CD14-positive monocyte (primary cell): ENCODE results near the gene ZNF524. TPM values are rescaled to one million over a fixed set of nuclear protein-coding genes. Genes with fewer than 3 reads are reported as not detected.

Source experiments
- DNase-seq, 3 donors: peaks; one replicate each; pipeline ENCODE4 v3.0.0-alpha.2; 2011 to 2022
- H2AFZ ChIP-seq: 2 replicates; pipeline ENCODE4 v1.6.0; 2012; ENCODE audit warnings: mild to moderate bottlenecking, low read depth, low read length, inconsistent platforms; ENCODE audit not compliant: insufficient read depth, poor library complexity, severe bottlenecking
- H3K27ac ChIP-seq, 2 donors: 1 replicate in 1 of 2; 2 replicates in 1 of 2; pipeline ENCODE4 v1.5.1; 2012 to 2013; ENCODE audit warnings: low read length in 2 of 2, control low read depth in 1 of 2, inconsistent platforms in 1 of 2, low read depth in 1 of 2, mild to moderate bottlenecking in 1 of 2
- H3K27me3 ChIP-seq, 2 donors: one replicate each; pipeline versions ENCODE4 v1.6.0 to v1.6.1; 2011 to 2013; ENCODE audit warnings: low read length in 2 of 2; ENCODE audit not compliant: control insufficient read depth in 2 of 2, insufficient read depth in 2 of 2
- H3K36me3 ChIP-seq, 2 donors: replicated peaks in 1 of 2; 1 replicate in 1 of 2; 2 replicates in 1 of 2; pipeline versions ENCODE4 v1.5.1 to v1.6.1; 2012 to 2013; ENCODE audit warnings: low read length in 2 of 2, control low read depth in 1 of 2, inconsistent platforms in 1 of 2, mild to moderate bottlenecking in 1 of 2; ENCODE audit not compliant: insufficient read depth in 2 of 2, control insufficient read depth in 1 of 2
- H3K4me1 ChIP-seq, 2 donors: 1 replicate in 1 of 2; 2 replicates in 1 of 2; pipeline versions ENCODE4 v1.5.1 to v1.6.1; 2012 to 2013; ENCODE audit warnings: low read length in 2 of 2, control low read depth in 1 of 2, inconsistent platforms in 1 of 2, mild to moderate bottlenecking in 1 of 2, moderate library complexity in 1 of 2; ENCODE audit not compliant: insufficient read depth in 2 of 2, control insufficient read depth in 1 of 2
- H3K4me2 ChIP-seq: replicated peaks from 2 replicates; pipeline ENCODE3; 2012; ENCODE audit warnings: low read length, moderate library complexity, mild to moderate bottlenecking; ENCODE audit not compliant: poor library complexity, severe bottlenecking; ENCODE audit errors: extremely low read depth
- H3K4me3 ChIP-seq, 3 experiments: fragments of 200-600 bp in 1 of 3; sonication (generic) in 1 of 3; replicated peaks in 1 of 3; 1 replicate in 2 of 3; 2 replicates in 1 of 3; pipeline ENCODE4 v1.5.1; 2011 to 2013; ENCODE audit warnings: low read length in 3 of 3, mild to moderate bottlenecking in 3 of 3, control low read depth in 2 of 3, low read depth in 2 of 3, inconsistent platforms in 1 of 3, moderate library complexity in 1 of 3
- H3K79me2 ChIP-seq: 2 replicates; pipeline ENCODE4 v1.6.0; 2012; ENCODE audit warnings: mild to moderate bottlenecking, control low read depth, inconsistent platforms, low read length, moderate library complexity; ENCODE audit not compliant: insufficient read depth
- H3K9ac ChIP-seq: 2 replicates; pipeline ENCODE4 v1.6.0; 2017; ENCODE audit warnings: low read length, mild to moderate bottlenecking; ENCODE audit not compliant: insufficient read depth, poor library complexity, severe bottlenecking
- H3K9me3 ChIP-seq, 2 donors: replicated peaks in 1 of 2; 1 replicate in 1 of 2; 2 replicates in 1 of 2; pipeline versions ENCODE4 v1.5.1 to v1.6.1; 2012 to 2013; ENCODE audit warnings: low read length in 2 of 2, control low read depth in 1 of 2; ENCODE audit not compliant: control insufficient read depth in 1 of 2, insufficient read depth in 1 of 2
- H4K20me1 ChIP-seq: 2 replicates; pipeline ENCODE4 v1.6.0; 2012; ENCODE audit warnings: mild to moderate bottlenecking, low read length, control low read depth, moderate library complexity; ENCODE audit not compliant: insufficient read depth
- H3K27ac Mint-ChIP-seq, 7 donors: one replicate each; pipeline ENCODE4 v1.8.0; 2020; ENCODE audit warnings: mild to moderate bottlenecking in 7 of 7, mixed read lengths in 7 of 7, moderate library complexity in 6 of 7, inconsistent platforms in 2 of 7
- H3K27me3 Mint-ChIP-seq, 3 donors: one replicate each; pipeline ENCODE4 v1.8.0; 2021 to 2022; ENCODE audit warnings: low read depth in 3 of 3, mild to moderate bottlenecking in 3 of 3, mixed read lengths in 3 of 3, moderate library complexity in 3 of 3, inconsistent platforms in 1 of 3
- H3K36me3 Mint-ChIP-seq, 2 donors: one replicate each; pipeline ENCODE4 v1.8.0; 2020; ENCODE audit warnings: mixed read lengths in 2 of 2, inconsistent platforms in 1 of 2, mild to moderate bottlenecking in 1 of 2
- H3K4me1 Mint-ChIP-seq: one replicate; pipeline ENCODE4 v1.8.0; 2020; ENCODE audit warnings: mild to moderate bottlenecking, mixed read lengths
- H3K4me3 Mint-ChIP-seq, 2 donors: one replicate each; pipeline ENCODE4 v1.8.0; 2020; ENCODE audit warnings: mild to moderate bottlenecking in 2 of 2, mixed read lengths in 2 of 2, moderate library complexity in 1 of 2
- H3K9me3 Mint-ChIP-seq, 7 donors: one replicate each; pipeline ENCODE4 v1.8.0; 2020 to 2022; ENCODE audit warnings: mixed read lengths in 7 of 7, mild to moderate bottlenecking in 6 of 7, moderate library complexity in 6 of 7, inconsistent platforms in 2 of 7
- CTCF ChIP-seq: fragments of 200-600 bp; IDR thresholded peaks from one replicate; pipeline ENCODE4 v1.8.0; 2022; ENCODE audit warnings: antibody characterized with exemption, mild to moderate bottlenecking
- WGBS: methylation state at CpG from one replicate; pipeline ENCODE4 v1.1.5; 2013; ENCODE audit warnings: missing lambda C conversion rate; ENCODE audit not compliant: insufficient coverage; 5-methylcytosine and 5-hydroxymethylcytosine counted together
- intact Hi-C, 2 donors: fragments of 100-400 bp; cut with micrococcal nuclease; formaldehyde crosslinking; loops; one replicate each; pipeline versions ENCODE4 v1.15.0 to v1.15.1; 2023
- polyA plus RNA-seq, 3 donors: library from polyadenylated mRNA; depleted of rRNA in 1 of 3; unstranded in 2 of 3; stranded (reverse) in 1 of 3; fragments of 300-500 nt in 2 of 3; fragments of >200 nt in 1 of 3; fragmentation: Illumina TruSeq in 2 of 3; gene quantifications; 1 replicate in 2 of 3; 2 replicates in 1 of 3; pipeline ENCODE4 v1.2.3, GENCODE V29; 2012 to 2021

Gene ZNF524
- polyA plus RNA-seq, 3 donors = 27.9 to 45.7 (median 41.8) TPM

GRCh38 chr19:55645512-55645881, 45.4 kb downstream of the ZNF524 start:
- peaks cover 57% of the 10 kb centered on the region for H3K4me1 Mint-ChIP-seq
- H3K4me1 ChIP-seq = peaks cover 56 to 65% of the 10 kb centered on the region in 2 donors

More at GRCh38 chr19:55645512-55645881, 45.4 kb downstream of the ZNF524 start:
- no peak for TF ChIP-seq CTCF
- DNase-seq = no peak
- Mint-ChIP-seq H3K9me3 (peaks cover 0 to 7% (median 3%) of the 10 kb centered on the region in 7 donors), H3K27me3 (peaks cover 8 to 31% (median 19%) of the 10 kb centered on the region in 3 donors), H3K36me3 (peaks cover 10 to 25% of the 10 kb centered on the region in 2 donors), H3K4me3 (no peak overlapping the region), H3K27ac (peak overlapping the region in 2 of 7 donors; percentile 7 to 23)
- 100% methylated on average over 2 of the region's 5 CpGs for WGBS
- H3K9ac ChIP-seq = no peak overlapping the region
- peaks cover 10% of the 10 kb centered on the region for H4K20me1 ChIP-seq
- H3K27me3 ChIP-seq = peaks cover 0 to 5% of the 10 kb centered on the region in 2 donors
- H3K4me3 ChIP-seq = no peak overlapping the region
- H3K9me3 ChIP-seq = no peaks in the 10 kb centered on the region
- intact Hi-C loops = no loop called here
- H3K4me2 ChIP-seq = no peak overlapping the region
- no peak overlapping the region for H2AFZ ChIP-seq
- H3K79me2 ChIP-seq = peaks cover 31% of the 10 kb centered on the region
- no peak overlapping the region for H3K27ac ChIP-seq
- H3K36me3 ChIP-seq = peaks cover 11 to 13% of the 10 kb centered on the region in 2 donors
